Measurements from ENCODE around the gene PSMD5. TPM values are rescaled to one million over a fixed set of nuclear protein-coding genes. Genes with fewer than 3 reads are reported as not detected.

Gene PSMD5
- total and polyA plus RNA-seq, 10 of the 15 experiments (the other 5 are each of a cell fraction or from before 2014, with no cell fraction given), result 8.8 to 47.7 (median 25.1) TPM

- TF ChIP-seq IRF4 (IDR thresholded peaks at IDR 0.05; ENCODE audit: low read depth, low read length), result no peak
Observed at GRCh38 chr9:120877276-120878034, 34.7 kb upstream of the PSMD5 start (continued).

GRCh38 chr9:120876842-120877240, 34.1 kb upstream of the PSMD5 start, which contains the start of gene PHF19:
Gene PHF19, minus strand, starts transcription at chr9:120877188. Its CDS starts 2,447 bp downstream, at chr9:120874741.
- RAD21 ChIA-PET (ENCODE audit: unreplicated experiment), result interaction anchor here (1.0 to 3.0 kb wide), 5 partner anchors 15 to 55 kb away, joined by 3 to 16 read pairs (median 4); partner anchors contain the start of gene TRAF1
- peaks cover 16 to 24% of the 10 kb centered on the region in 2 experiments for H3K36me3 ChIP-seq (ENCODE audit: control insufficient read depth in 2 of 2, insufficient read depth in 2 of 2, low read length in 1 of 2)
- POLR2A ChIA-PET, result interaction anchor here (1.1 to 8.2 kb wide), 3 partner anchors 15 to 46 kb away, joined by 3 to 75 read pairs (median 5); no protein-coding TSS in a partner anchor
- H3K9ac ChIP-seq (ENCODE audit: control insufficient read depth, insufficient read depth, low read length), result peak within 1 kb of the TSS; percentile 92
- peak within 1 kb of the TSS; percentile 90 for H2AFZ ChIP-seq (ENCODE audit: control insufficient read depth, low read depth, low read length)
- H3K27me3 ChIP-seq (replicated peaks in 1 of 2; ENCODE audit: control insufficient read depth in 2 of 2, insufficient read depth in 2 of 2, low read length in 1 of 2), result no peaks in the 10 kb centered on the region
- H3K4me3 ChIP-seq, result peak within 1 kb of the TSS; percentile 92
- H3K27ac ChIP-seq (ENCODE audit: control insufficient read depth, insufficient read depth), result peak within 1 kb of the TSS; percentile 95
- DNase-seq (ENCODE audit: low read depth, low spot score) (no peak), ATAC-seq (peak; percentile 11), FAIRE-seq (no peak)
- SMC1A ChIA-PET (ENCODE audit: uncharacterized antibody, unreplicated experiment), result interaction anchor here (1.0 to 2.4 kb wide), 3 partner anchors 43 to 50 kb away, joined by 3 to 5 read pairs (median 4); partner anchors contain the start of gene TRAF1
- CTCF ChIA-PET, result interaction anchor here (1.0 to 1.7 kb wide), 4 partner anchors 9 to 105 kb away, joined by 3 to 4 read pairs (median 4); no protein-coding TSS in a partner anchor
- peak within 1 kb of the TSS; percentile 94 for H3K4me2 ChIP-seq (ENCODE audit: control insufficient read depth, insufficient read depth)
- TF ChIP-seq ATF7 (IDR thresholded peaks at IDR 0.05; ENCODE audit: low read depth) (no peak), POU2F2 (IDR thresholded peaks at IDR 0.05; ENCODE audit: borderline replicate concordance, low read depth, low read length) (0 out of 3 replicates have a peak, but pooled peaks have one; percentile 13), POLR2A (IDR thresholded peaks at IDR 0.05; ENCODE audit: low read depth, low read length) (peak; percentile 60), CREM (IDR thresholded peaks at IDR 0.05; ENCODE audit: low read depth) (0 out of 2 replicates have a peak, but pooled peaks have one; percentile 14)
- H3K79me2 ChIP-seq (ENCODE audit: control insufficient read depth, insufficient read depth, low read length), result peaks cover 39% of the 10 kb centered on the region
- peaks cover 27% of the 10 kb centered on the region for H3K4me1 ChIP-seq (ENCODE audit: control insufficient read depth, insufficient read depth, low read length)
- in situ Hi-C loops (cut with MboI), result no loop called here
- H4K20me1 ChIP-seq (ENCODE audit: control insufficient read depth, insufficient read depth), result no peaks in the 10 kb centered on the region
- H3K9me3 ChIP-seq (replicated peaks; ENCODE audit: control insufficient read depth, insufficient read depth, low read length), result no peaks in the 10 kb centered on the region
- intact Hi-C loops (cut with micrococcal nuclease; ENCODE audit: unreplicated experiment), result loop anchor here (1.0 to 5.0 kb wide), 4 partner anchors 9 to 85 kb away; partner anchors contain the start of gene FBXW2
- BruUV-seq (replicated peaks), result TSS peak; percentile 91
- 2% methylated on average over 21 of the region's 45 CpGs for WGBS (ENCODE audit: insufficient coverage, insufficient replicate concordance, low lambda C conversion rate, missing lambda C conversion rate)

All from GM12878 (cell line).